GM11168 (cell line): ENCODE data around the gene GIT2.
"Not testable (repeated sequence)": the region's sequence is repeated elsewhere in the genome, so short reads cannot be mapped to it uniquely, and the experiment has no call there.

Source experiments
- in situ Hi-C: fragments of 300-500 bp; cut with MboI; formaldehyde crosslinking; loops from one replicate; pipeline ENCODE4 v1.12.0; 2022; ENCODE audit warnings: low sequenced_read_pairs; ENCODE audit not compliant: unreplicated experiment

The GIT2 gene, protein sequence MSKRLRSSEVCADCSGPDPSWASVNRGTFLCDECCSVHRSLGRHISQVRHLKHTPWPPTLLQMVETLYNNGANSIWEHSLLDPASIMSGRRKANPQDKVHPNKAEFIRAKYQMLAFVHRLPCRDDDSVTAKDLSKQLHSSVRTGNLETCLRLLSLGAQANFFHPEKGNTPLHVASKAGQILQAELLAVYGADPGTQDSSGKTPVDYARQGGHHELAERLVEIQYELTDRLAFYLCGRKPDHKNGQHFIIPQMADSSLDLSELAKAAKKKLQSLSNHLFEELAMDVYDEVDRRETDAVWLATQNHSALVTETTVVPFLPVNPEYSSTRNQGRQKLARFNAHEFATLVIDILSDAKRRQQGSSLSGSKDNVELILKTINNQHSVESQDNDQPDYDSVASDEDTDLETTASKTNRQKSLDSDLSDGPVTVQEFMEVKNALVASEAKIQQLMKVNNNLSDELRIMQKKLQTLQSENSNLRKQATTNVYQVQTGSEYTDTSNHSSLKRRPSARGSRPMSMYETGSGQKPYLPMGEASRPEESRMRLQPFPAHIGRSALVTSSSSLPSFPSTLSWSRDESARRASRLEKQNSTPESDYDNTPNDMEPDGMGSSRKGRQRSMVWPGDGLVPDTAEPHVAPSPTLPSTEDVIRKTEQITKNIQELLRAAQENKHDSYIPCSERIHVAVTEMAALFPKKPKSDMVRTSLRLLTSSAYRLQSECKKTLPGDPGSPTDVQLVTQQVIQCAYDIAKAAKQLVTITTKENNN

DNA sequence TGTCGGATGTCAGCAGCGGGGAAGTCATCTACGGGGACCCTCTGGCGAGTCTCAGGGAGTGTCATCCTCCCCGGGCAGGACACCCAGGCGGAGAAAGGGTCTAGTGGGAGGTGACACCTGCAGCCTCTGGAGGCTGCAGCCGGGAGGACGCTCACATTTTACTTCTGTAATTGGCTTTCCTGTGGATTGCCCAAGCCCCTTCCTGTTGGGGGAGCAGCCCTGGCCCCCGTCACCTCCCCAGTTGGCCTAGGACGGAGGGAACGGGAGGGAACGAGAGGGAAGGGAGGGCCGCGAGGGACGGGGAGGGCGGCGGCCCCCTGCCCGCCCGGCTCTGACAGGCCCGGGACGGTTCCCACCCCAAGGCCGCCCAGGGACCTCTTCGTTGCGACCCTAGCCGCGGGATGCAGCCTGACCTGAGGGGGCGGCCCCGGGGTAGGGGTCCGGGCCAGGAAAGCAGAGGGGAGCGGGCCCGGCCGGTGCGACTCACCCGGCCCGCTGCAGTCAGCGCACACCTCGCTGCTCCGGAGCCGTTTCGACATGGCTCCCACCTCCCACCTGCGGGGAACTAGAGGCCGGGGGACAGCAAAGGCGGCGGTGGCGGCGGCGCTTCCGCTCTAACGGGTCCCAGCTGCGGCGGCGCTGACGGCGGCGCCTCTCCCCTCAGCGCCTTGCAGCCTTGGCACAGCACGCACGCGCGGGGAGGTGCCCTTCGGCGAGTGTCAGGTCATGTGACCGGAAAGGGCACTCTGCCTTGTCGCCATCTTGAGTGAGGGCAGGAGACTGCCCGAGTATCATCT, at the start of gene GIT2:
GIT2 (minus strand) TSS at position 683 of the 797 bp plus-strand sequence; CDS start at position 539, 144 bp downstream.
- in situ Hi-C loops = no loop called here

DNA sequence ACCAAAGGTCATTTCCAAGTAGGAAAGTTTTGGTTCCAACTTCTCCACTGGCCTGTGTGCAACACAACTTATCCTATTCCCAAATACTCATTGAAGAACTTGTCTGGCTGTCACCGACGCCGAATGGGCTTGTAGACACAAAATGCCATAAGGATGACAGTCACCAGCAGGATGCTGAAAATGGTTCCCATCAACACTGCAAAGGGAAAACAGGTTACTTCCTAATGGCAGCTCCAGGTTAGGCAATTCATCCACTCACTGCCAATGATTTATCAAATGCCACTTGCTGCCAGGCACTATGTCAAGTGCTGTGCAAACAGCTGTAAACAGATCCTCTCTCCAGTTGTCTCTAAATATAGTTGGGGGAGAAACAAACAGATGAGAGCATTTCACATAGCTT, 46.1 kb upstream of the GIT2 start:
- in situ Hi-C loops = no loop called here

DNA sequence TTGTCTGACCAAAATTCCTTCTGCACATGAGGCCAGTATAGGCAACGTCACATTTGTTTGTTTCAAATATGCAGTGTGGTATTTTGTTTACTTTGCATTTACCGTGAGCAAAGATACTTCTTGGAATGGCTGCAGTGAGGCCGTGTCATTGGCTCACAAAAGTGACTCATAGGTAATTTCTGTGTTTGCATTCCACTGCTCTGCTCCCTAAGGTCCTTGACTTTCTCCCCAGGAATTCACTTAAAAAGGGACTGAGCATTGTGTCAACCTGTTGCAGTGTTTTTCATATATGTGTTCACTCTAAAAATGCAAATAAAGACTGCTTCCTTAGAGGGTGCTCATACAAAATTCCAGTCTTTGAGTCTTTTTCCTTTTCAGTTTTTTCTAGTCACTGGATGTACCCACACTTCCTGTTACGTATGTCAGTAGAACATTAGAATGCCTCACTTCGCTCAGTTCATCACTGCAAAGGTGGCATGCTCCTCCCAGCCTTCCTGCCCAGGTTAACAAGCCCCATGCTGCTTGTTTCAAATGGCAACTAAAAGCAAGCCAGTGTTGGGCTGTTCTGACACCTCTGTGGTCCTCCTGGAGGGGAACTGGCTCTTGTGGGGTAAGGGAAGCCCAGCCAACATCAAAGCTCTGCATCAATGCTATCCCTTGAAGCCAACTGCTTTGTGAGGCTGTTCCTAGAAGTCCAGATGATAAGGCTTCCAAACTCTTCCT, 43.1 kb upstream of the GIT2 start:
- in situ Hi-C loops = no loop called here

DNA sequence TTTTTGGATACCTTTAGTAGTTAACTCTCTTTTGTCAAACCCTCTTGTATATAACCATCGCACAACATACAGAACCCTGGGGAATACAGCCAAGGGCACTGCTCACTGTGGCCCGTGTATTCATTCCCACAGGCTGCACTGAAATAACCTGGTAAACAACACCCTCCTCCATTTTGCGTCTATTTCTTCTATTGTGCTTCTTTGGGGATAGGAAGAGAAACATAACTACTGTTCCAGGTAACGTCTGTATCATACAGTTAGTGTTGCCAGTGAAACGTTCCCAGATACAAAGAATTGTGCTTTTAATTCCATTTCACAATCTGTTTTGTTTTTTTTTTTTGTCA, 42.5 kb upstream of the GIT2 start:
- in situ Hi-C loops = no loop called here

DNA sequence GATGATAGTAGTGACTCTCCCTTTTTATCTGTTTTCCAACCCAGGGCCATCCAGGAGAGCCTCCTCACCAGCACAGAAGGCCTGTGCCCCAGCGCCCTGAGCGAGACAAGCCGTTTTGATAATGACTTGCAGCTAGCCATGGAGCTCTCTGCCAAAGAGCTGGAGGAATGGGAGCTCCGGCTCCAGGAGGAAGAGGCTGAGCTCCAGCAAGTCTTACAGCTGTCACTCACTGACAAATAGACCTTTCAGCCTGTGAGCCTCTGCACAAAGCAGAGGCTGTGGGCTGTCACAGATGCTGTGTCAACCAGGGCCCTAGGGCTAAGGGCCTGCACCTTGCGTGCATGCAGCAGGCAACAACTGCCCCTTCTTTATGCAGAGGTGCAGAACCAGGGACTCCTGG, 41.1 kb upstream of the GIT2 start:
- in situ Hi-C loops = no loop called here

DNA sequence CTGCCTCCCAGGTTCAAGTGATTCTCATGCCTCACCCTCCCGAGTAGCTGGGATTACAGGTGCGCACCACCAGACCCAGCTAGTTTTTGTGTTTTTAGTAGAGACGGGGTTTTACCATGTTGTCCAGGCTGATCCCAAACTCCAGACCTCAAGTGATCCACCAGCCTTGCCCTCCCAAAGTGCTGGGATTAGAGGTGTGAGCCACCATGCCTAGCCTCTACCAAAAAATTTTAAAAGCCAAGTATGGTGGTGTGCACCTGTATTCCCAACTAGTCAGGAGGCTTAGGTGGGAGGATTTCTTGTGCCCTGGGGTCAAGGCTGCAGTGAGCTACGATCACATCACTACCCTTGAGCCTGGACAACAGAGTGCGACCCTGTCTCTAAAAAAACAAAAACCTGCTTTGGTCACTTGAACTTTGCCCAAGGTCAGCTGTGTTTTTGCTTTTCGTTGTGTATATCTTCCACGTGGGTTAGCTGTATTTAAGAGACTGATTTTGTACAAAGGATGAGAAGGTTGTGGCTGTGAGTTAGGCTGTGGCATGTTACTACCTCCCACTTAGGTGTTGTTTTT, 39.5 kb upstream of the GIT2 start:
- in situ Hi-C loops = no loop called here

DNA sequence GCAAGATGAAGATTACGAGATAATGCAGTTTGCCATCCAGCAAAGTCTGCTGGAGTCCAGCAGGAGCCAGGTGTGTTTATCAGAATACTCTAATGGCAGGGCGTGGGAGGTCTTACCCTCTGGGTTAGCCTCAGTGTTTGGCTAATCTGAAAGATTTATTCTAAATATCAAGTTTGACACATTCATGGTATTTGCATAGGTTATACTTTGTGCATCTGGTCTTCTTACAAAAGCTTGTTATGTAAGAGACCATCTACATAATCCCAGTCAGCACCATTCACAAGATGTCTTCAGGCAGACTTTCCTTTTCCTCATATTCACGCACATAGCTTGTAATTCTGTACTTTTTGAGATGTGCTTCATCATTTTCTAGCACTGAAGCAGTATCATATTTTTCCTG, 37.7 kb upstream of the GIT2 start:
- in situ Hi-C loops = no loop called here

DNA sequence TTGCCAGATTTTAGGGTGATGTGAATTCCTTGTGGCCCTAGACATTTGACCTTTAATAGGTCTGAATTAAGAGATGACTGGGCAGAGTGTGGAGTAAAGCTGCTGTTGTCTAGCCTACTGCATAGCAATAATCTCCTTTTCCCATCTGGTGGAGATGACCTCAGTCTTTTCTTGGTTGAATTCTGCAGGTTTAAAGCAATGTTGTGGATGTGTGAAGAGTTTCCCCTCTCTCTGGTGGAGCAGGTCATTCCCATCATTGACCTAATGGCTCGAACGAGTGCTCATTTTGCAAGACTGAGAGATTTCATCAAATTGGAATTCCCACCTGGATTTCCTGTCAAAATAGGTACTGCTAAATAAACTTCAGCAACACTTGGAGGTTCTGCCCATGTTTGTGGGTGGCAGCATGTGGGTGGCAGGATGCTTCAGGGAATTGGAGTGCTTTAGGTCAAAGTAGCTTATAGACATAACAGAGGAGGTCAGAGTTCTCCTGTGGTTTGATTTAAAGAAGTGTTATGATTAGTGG, 33.2 kb upstream of the GIT2 start:
- in situ Hi-C loops = no loop called here

DNA sequence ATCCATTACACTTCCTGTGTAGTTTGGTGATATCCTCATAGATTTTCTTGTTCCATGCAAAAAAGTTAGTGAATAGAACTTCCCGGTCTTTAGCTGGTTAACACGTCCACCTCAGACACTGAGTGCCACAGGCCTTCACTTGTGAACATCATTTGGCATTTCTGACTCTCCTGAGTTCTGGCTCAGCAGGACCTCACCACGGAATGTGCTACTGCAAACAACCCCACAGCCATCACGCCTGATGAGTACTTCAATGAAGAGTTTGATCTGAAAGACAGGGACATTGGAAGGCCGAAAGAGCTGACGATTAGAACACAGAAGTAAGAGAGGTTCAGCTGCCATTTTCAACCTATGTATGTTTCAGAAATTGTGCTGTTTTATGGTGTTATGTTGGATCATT, 32.2 kb upstream of the GIT2 start:
- in situ Hi-C loops = no loop called here

DNA sequence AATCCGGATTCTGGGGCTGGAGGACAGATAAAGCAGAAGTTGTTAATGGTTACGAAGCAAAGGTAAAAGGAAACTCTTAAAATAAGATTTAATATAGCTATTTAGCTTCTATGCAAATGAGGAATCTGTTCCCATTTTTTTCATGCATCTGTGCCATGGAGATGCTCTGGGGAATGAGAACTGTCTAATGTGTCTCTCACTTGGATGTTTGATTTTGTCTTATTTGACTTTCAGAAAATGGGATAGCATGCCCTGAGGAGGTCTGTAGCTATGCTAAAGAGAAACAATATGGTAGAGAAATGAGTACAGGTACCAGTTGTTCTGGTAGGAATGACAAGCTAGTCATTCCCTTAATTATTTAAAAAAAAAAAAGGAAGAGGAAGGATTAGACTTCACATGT, 27.9 kb upstream of the GIT2 start:
- in situ Hi-C loops = no loop called here

DNA sequence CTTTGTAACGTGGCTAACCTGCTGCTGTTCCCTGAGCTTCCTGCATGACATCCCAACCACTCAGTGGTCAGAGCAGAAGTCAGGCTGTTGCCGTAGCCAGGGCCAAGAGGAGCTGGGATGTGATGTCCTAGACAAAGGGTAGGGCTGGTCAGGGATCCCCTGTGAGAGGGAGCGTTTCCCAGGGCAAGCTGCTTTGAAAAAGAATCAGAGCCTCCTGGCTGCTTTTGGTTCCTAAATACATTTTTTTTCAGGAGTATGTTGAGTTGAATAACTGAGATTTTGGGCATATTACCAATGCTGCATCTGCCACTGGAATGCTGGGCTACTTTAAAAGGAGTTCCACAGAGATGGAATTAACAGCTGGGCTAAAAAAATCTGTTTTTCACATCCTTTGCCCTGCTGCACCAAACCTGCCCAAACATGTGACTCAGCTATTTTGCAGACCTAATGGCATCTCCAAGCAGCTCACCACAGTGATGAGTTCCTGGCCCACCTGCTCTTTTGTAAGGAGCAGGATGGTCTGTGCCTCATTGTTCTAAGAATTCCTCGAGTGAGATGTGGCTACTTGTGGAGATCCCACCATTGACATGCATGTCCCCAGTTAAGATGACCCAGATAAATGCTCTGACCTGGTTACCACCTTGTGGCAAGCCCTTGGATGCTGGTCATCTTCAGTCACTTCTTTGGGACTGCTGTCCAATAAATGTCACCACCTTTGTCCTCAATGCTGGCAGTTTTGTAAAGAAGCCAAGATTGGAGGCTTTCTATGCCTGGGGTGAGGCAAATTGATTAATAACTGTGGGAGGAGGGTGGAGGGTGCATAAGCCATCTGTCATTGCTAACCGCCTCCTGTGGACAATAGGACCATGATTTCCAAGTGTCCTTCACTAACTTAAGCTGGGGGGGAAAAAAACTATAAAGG, 27.2 kb upstream of the GIT2 start:
- in situ Hi-C loops = no loop called here

DNA sequence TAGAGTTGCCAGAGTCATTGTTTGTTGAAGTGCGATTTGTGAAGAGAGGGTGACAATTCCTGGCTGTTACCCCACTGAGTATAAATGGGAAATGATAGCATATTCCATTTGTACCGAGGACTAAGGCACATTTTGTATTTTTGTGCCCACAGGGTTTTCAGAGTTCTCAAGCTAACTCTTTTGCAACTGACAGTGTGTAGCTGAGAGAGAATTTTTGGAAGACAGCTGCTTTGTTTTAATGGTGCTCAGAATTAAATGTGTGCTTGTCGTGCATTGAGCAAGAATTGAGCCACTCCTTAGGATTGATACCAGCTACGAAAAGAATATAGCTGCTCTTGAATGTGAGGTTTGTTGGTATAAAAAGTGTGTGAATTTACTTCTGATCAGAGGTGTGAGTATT, 24.8 kb upstream of the GIT2 start:
- in situ Hi-C loops = no loop called here

DNA sequence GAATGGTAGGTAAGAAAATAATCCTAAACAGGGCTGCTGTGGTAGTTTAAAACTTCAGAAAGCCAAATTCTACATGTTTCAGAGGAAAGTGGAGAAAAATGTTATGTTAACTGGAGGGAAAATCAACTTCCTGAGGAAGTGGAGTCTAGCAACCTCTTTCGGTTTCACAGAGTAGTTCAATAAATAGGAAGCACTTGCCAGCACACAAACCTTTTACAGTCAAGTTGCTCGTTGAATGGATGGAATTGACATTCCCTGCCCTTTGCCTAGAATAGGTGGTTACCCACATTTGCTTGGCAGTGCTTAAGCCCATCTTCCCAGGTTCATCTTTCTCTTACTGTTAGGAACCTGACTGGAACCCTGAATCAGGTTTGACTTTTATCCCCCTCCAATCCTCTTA, 19.0 kb upstream of the GIT2 start:
- in situ Hi-C loops = no loop called here

DNA sequence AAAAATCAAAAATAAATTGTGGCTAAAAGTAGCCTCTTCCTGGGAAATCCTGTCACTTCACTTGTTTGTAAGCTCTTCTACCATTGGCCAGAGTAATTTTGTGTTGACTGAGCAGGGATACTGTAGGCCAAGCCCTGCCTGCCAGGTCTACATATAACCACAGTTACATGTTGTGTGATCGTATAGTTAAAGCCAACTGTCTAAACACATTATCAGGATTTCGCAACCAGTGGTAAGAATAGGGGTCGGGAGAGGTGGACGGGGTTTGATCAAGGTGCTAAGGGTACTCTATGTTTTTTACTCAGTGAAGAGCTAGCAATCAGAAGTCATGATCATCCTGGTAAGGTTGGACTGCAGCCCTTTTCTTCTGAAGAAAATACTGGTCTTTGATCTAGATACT, 16.5 kb upstream of the GIT2 start:
- in situ Hi-C loops = no loop called here

DNA sequence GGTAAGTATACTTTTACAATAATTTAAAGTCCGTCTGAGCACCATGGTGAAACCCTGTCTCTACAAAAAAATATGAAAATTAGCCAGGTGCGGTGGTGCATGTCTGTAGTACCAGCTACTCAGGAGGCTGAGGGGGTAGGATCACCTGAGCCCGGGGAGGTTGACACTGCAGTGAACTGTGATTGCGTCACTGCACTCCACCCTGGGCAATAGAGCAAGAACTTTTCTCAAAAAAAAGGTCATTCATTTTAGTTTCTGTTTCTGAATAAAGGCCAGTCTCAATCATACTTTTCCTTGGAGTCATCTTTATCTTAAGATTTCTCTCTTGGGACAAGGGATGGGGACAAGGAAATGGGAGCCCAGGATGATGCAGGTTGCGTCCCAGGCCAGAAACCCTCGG, 16.0 kb upstream of the GIT2 start:
- in situ Hi-C loops = no loop called here

DNA sequence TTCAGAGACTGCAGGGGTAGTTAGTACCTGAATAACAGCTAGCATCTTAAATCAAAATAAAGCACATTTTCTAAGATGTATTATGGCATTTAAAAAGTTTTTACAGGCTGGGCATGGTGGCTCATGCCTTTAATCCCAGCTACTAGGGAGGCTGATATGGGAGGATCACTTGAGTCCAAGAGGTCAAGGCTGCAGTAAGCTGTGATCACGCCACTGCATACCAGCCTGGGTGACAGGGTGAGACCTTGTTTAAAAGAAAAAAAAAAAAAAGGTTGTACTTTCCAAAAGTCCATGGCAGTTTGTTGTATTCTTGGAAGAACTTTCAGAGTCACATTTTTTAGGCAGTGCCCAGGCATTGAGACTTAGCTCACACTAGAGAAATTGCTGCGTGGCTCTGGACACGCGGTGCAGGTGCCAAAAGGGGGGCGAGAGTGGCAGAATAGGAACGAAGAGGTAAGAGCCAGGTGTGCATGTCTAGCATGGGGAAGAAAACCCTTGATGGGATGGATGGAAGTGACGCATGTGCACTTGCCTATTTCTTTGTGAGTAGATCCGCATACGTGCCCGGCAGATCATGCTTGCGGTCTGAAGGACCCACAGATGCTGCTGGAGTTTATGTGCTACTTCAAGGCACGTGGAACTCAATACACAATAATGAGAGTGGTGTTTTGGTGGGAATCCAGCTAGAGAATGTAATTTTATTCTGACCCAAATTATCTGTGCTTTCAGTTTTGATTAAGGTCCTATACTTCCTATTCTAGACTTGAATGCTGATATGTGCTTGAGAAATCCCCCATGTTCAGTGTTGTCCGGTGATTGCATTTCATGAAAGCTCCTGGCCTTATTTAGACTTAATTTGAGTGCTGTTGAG, 14.9 kb upstream of the GIT2 start:
- in situ Hi-C loops = no loop called here

DNA sequence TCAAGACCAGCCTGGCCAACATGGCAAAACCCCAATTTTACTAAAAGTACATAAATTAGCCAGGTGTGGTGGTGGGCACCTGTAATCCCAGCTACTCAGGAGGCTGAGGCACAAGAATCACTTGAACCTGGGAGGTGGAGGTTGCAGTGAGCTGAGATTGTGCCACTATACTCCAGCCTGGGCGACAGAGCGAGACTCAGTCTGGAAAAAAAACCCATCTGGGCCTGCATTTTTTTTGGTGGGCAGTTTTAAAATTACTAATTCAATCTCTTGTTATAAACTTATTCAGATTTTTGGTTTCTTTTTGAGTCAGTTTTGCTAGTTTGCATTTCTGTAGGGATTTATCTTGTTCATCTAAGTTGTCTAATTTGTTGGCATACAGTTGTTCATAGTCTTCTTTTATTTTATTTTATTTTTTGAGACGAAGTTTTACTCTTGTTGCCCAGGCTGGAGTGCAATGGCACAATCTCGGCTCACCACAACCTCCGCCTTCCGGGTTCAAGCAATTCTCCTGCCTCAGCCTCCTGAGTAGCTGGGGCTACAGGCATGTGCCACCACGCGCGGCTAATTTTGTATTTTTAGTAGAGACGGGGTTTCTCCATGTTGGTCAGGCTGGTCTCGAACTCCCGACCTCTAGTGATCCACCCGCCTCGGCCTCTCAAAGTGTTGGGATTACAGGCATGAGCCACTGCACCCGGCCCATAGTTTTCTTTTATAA, 12.7 kb upstream of the GIT2 start:
- in situ Hi-C loops = not testable (repeated sequence)
